ENCODE results near the gene C19orf25.

C19orf25 gene

GRCh38 chr19:1524972-1525325 is 45.9 kb upstream of the C19orf25 start:
- TF ChIP-seq MYC (IDR thresholded peaks at IDR 0.05; ENCODE audit: low read depth, low read length) (no peak), POLR2A (IDR thresholded peaks at IDR 0.05; ENCODE audit: extremely low read depth, insufficient read length) (no peak)
- TF ChIP-seq, protein P1, sequence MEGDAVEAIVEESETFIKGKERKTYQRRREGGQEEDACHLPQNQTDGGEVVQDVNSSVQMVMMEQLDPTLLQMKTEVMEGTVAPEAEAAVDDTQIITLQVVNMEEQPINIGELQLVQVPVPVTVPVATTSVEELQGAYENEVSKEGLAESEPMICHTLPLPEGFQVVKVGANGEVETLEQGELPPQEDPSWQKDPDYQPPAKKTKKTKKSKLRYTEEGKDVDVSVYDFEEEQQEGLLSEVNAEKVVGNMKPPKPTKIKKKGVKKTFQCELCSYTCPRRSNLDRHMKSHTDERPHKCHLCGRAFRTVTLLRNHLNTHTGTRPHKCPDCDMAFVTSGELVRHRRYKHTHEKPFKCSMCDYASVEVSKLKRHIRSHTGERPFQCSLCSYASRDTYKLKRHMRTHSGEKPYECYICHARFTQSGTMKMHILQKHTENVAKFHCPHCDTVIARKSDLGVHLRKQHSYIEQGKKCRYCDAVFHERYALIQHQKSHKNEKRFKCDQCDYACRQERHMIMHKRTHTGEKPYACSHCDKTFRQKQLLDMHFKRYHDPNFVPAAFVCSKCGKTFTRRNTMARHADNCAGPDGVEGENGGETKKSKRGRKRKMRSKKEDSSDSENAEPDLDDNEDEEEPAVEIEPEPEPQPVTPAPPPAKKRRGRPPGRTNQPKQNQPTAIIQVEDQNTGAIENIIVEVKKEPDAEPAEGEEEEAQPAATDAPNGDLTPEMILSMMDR (IDR thresholded peaks at IDR 0.05; ENCODE audit: low read depth, low read length) = no peak
- TF ChIP-seq, protein P2, sequence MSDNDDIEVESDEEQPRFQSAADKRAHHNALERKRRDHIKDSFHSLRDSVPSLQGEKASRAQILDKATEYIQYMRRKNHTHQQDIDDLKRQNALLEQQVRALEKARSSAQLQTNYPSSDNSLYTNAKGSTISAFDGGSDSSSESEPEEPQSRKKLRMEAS (IDR thresholded peaks at IDR 0.05; ENCODE audit: low read depth, low read length) = no peak
- DNase-seq (ENCODE audit: low read depth) = no peak

DNA sequence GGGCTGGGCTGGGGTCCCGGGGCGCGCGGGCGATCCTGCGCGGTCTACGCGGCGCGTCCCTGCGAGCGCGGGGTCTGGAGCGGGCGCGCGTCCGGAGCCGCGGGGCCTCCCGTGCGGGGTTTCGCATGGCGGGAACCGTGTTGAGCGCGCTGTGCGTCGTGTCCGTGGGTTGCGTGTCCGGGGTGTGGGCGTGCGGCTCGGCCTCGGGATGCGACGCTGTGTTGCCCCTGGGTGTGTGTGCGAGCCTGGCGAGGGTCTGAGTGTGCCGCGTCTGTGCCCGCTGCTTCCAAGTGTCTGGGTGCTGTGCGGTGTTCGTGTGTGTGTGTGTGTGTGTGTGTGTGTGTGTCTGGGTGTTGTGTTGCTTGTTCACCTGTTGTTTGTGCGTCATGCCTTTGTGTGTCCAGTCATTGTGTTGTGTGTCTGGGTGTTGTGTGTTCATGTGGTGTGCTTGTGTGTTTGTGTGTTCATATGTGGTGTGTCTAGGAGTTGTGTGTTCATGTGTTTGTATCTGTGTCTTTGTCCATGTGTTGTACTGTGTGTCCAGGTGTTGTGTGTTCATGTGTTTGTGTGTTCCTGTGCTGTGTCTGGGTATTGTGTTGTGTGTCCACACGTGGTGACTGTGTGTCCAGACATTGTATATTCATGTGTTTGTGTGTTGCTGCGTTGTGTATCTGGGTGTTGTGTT is 45.4 kb upstream of the C19orf25 start:
- no peak overlapping the region for H3K4me3 ChIP-seq (ENCODE audit: low read depth, low read length)
- no peak for DNase-seq (ENCODE audit: low read depth)
- TF ChIP-seq, protein P2 (IDR thresholded peaks at IDR 0.05; ENCODE audit: low read depth, low read length) = no peak
- TF ChIP-seq MYC (IDR thresholded peaks at IDR 0.05; ENCODE audit: low read depth, low read length) = no peak
- TF ChIP-seq, protein P1 (IDR thresholded peaks at IDR 0.05; ENCODE audit: low read depth, low read length) = no peak
- no peak for TF ChIP-seq POLR2A (IDR thresholded peaks at IDR 0.05; ENCODE audit: extremely low read depth, insufficient read length)

More at GRCh38 chr19:1524972-1525325, 45.9 kb upstream of the C19orf25 start:
- H3K4me3 ChIP-seq (ENCODE audit: low read depth, low read length) = no peak overlapping the region

GRCh38 chr19:1523412-1524286 is 44.6 kb upstream of the C19orf25 start, which contains the start of gene PLK5:
PLK5 (plus strand) TSS chr19:1524077; CDS start chr19:1526997, 2,920 bp downstream.
- no peak for DNase-seq (ENCODE audit: low read depth)
- TF ChIP-seq POLR2A (IDR thresholded peaks at IDR 0.05; ENCODE audit: extremely low read depth, insufficient read length) (no peak), MYC (IDR thresholded peaks at IDR 0.05; ENCODE audit: low read depth, low read length) (no peak)
- TF ChIP-seq, protein P1 (IDR thresholded peaks at IDR 0.05; ENCODE audit: low read depth, low read length) = no peak
- TF ChIP-seq, protein P2 (IDR thresholded peaks at IDR 0.05; ENCODE audit: low read depth, low read length) = no peak
- H3K4me3 ChIP-seq (ENCODE audit: low read depth, low read length) = no peak within 1 kb of the TSS

GRCh38 chr19:1522838-1523237 is 43.8 kb upstream of the C19orf25 start:
- H3K4me3 ChIP-seq (ENCODE audit: low read depth, low read length) = no peak overlapping the region
- no peak for DNase-seq (ENCODE audit: low read depth)
- TF ChIP-seq, protein P1 (IDR thresholded peaks at IDR 0.05; ENCODE audit: low read depth, low read length) = no peak
- TF ChIP-seq MYC (IDR thresholded peaks at IDR 0.05; ENCODE audit: low read depth, low read length) = no peak
- TF ChIP-seq, protein P2 (IDR thresholded peaks at IDR 0.05; ENCODE audit: low read depth, low read length) = no peak
- no peak for TF ChIP-seq POLR2A (IDR thresholded peaks at IDR 0.05; ENCODE audit: extremely low read depth, insufficient read length)

GRCh38 chr19:1522061-1522460 is 43.0 kb upstream of the C19orf25 start:
- DNase-seq (ENCODE audit: low read depth) = no peak
- no peak overlapping the region for H3K4me3 ChIP-seq (ENCODE audit: low read depth, low read length)
- no peak for TF ChIP-seq MYC (IDR thresholded peaks at IDR 0.05; ENCODE audit: low read depth, low read length)
- no peak for TF ChIP-seq POLR2A (IDR thresholded peaks at IDR 0.05; ENCODE audit: extremely low read depth, insufficient read length)
- TF ChIP-seq, protein P2 (IDR thresholded peaks at IDR 0.05; ENCODE audit: low read depth, low read length) = no peak
- TF ChIP-seq, protein P1 (IDR thresholded peaks at IDR 0.05; ENCODE audit: low read depth, low read length) = no peak

Measured in NB4 (cell line).